GM03348 (cell line): ENCODE measurements around the gene DHRS2.
"Not testable (repeated sequence)": the region's sequence is repeated elsewhere in the genome, so short reads cannot be mapped to it uniquely, and the experiment has no call there.

Experiments used
- DNase-seq: peaks from one replicate; pipeline ENCODE4 v3.0.0; 2012; ENCODE audit warnings: low spot score

The DHRS2 gene

GRCh38 chr14:23648764-23649460 is 12.7 kb downstream of the DHRS2 start:
- DNase-seq = no peak

- DNase-seq = no peak
These were observed 14.3 kb downstream of the DHRS2 start for GRCh38 chr14:23650506-23650905.

GRCh38 chr14:23653051-23653450 is 16.9 kb downstream of the DHRS2 start:
- DNase-seq = no peak

- no peak for DNase-seq
These were observed 18.1 kb downstream of the DHRS2 start for GRCh38 chr14:23654231-23654630.

GRCh38 chr14:23657959-23658470 is 21.9 kb downstream of the DHRS2 start:
- no peak for DNase-seq

DNA sequence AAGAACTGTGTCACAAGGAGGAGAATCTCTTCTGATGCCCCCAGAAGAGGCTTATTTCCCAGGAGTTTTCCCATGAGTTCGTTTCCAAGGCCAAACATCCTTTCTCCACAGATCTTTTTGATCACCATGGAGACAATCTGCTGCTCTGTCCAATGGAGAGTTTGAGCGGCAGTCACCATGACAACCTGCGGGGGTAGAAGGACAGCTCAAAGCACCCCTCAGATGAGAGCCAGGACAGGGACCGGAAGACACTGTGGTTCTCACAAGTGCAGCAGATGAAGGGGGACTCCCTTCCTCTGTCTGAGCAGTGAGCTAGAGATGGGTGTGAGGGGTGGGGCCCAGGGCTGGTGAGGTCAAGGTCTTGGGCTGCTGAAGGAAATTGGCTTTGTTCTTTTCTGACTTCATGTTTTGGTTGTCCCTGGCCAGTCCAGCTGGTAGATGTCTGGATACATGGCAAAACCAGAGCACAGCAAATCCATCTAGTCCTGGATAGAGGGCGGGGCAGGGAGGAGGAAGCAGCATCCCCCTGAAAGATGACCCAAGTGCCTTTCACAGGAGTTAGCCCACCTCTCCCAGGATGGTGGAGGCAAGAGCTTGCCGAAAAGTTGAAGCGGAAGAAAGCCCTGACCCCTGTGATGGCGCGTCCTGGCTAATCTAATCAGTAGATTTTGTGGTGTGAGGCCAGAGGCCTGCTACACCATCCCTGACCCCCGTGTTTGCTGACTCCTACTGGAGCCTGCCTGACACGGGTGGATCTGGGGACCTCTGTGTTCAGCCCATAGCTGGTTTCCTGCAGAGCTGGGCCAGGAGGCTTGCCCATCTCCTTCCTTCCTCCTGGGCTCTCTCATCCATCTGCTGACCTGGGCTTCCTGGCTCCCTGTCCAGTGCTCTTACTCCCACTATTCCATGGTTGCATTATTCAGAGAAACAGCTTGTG is 24.4 kb downstream of the DHRS2 start:
- DNase-seq = no peak

DNA sequence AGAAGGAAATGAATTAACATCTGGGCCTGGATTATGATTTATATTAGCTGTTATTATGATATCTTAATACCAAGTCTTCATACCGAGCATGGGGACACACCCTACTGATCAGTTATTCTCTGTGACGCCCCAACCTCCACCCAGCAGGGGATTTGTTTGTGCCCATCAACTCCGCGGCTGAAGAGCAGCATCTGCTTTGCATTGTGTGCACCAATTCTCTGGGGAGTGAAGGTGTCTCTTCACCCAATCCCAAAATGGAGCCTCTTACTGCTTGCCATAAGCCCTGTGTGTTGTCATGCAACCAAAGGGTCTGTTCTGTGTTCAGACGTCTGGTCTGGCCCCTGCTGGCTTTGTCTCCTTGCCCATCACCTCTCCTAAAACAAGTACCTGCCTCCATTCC is 25.4 kb downstream of the DHRS2 start:
- no peak for DNase-seq

- DNase-seq = no peak
These were observed 27.0 kb downstream of the DHRS2 start for GRCh38 chr14:23663127-23663526.

DNA sequence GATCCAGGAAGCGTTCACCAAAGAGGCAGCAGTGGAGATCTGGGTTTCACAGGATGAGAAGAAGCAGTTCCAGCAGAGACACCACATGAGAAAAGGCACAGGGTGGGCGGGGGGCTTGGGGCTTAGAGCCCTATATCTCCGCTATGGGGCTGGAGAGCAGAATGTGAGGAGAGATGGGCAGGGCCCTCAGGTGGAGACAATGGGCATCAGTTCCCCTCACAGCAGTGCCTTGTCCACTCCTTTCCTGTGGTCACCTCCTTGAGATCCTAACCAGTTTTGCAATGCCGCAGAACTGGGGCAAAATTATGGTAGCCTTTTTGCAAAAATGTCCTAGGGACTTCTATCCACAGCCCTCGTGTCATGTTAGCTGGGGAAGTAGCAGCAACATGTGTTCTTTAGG is 27.5 kb downstream of the DHRS2 start:
- DNase-seq = no peak

DNA sequence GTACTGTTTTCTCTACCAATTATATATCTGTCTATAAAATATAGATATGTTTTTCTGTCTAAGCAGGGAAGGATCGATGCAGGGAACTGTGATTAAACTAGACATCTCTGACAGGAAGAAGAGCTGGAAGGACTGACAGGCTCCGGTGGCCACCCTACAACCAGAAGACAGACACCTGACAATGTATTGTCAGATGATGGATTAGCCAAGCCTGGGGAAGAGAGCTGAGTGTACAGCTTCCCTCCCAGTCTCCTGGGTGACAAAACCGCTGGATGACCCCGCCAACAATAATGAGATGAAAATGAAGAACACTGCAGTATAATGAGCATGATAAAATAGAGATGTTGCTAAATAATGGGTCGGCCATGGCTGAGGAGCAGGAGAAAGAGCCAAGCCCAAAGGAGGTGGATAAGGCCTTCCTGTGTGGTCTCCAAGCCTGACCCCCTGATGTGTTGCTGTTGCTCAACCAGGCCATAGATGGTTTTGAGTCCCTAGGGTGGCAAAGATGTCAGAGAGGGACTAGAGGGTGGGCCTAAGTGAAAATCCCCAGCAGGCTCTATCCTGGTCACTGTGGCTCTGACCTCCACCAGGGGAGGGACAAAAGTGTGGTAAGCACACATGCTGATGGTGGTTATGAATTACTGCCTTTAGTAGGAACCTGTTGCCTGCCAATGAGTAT is 28.2 kb downstream of the DHRS2 start:
- DNase-seq = no peak

GRCh38 chr14:23665302-23666016 is 29.3 kb downstream of the DHRS2 start:
- no peak for DNase-seq

DNA sequence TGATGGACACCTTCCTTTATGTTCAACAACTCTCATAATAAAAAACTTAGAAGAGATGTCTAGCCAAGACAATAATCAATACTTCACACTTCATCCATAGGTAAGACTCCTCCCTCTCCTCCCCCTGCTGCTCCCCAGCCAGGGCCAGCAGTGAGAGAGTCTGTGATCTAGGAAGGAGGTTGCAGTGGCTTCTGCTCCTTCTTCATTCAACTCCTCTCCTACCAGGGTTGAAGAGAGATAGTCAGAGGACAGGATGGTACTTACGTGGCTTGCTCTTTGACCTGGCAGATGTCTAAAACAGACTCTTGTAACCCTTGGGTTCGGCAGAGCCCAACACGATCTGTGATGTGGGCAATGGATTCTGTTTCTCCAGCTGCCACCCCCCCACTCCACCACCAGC is 31.0 kb downstream of the DHRS2 start:
- DNase-seq = no peak

DNA sequence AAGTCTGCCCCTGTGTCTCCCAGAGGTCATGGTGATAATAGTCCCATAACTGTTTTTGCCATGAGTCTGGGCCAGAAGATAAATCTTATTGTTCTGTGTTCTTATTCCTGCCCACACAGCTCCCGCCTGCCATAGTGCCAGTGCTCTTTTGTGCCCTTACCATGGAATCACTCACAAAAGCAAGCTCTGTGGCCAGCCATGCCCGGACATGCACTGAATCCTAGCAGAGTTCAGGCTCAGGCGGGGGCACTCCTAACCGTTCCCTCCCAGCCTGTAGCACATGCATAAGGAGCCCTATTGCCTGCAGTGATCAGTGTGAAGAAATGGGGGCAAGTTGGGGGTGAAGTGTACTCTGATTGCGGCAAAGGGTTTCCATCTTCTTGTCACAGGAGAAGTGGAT is 33.3 kb downstream of the DHRS2 start:
- DNase-seq = no peak

- DNase-seq = no peak
These were observed 34.3 kb downstream of the DHRS2 start for GRCh38 chr14:23670481-23670880.

- no peak for DNase-seq
These were observed 36.0 kb downstream of the DHRS2 start for GRCh38 chr14:23672200-23672599.

GRCh38 chr14:23675337-23675736 is 39.2 kb downstream of the DHRS2 start:
- no peak for DNase-seq

GRCh38 chr14:23675906-23676305 is 39.7 kb downstream of the DHRS2 start:
- no peak for DNase-seq

DNA sequence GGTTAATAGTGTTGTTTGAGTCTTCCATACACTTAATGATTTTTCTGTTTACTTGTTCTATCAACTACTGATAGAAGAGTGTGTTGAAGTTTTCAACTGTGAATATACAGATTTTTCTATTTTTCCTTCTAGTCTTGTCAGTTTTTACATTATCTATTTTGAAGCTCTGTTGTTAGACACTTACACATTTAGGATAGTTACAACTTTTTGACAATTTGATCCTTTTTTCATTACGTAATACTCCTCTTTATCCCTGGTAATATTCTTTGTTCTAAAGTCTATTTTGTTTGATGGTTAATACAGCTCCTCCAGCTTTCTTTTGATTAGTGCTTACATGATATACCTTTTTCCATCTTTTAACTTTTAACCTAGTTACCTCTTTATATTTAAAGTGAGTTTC is 45.2 kb downstream of the DHRS2 start:
- DNase-seq = no peak

- not testable (repeated sequence) for DNase-seq
These were observed 53.7 kb downstream of the DHRS2 start for GRCh38 chr14:23689709-23690514.

GRCh38 chr14:23692416-23692815 is 56.3 kb downstream of the DHRS2 start:
- no peak for DNase-seq

DNA sequence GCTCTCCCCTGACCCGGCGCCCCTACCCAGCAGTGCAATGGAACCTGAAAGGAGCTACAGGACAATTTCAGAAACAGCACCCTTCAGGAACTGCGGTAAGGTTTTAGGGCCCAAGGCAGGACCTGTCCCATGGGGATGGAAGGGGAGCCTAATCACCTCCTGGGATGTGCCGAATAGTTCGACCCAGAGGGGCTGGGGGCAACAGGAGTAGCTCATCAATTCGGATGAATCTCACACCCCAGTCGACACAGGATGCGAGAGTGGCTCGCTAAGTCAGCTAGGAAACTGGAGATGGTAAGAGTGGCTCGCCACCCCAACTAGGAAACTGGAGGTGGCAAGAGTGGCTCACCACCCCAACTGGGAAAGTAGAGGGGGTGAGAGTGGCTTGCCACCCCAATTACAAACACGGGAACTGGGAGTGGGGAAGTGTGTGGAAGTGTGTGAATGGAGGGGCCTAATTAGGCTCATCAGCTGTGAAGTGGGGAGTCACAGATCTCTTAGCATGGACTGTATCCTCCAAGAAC is 57.1 kb downstream of the DHRS2 start:
- no peak for DNase-seq
